Vagina (tissue), 2 donors: ENCODE measurements around the gene SP140L.

Source experiments
- CTCF ChIP-seq, 3 experiments: fragments of 450-650 bp in 2 of 3; fragments of 200-600 bp in 1 of 3; sonication (generic) in 1 of 3; IDR thresholded peaks; one replicate each; pipeline ENCODE4 v1.5.1; 2017 to 2019; ENCODE audit warnings: antibody characterized with exemption in 3 of 3, mild to moderate bottlenecking in 2 of 3, moderate library complexity in 2 of 3
- POLR2A ChIP-seq, 2 donors: fragments of 450-650 bp; IDR thresholded peaks; one replicate each; pipeline ENCODE4 v1.6.1; 2017; ENCODE audit warnings: antibody characterized with exemption in 2 of 2, mild to moderate bottlenecking in 2 of 2, moderate library complexity in 2 of 2
- POLR2AphosphoS5 ChIP-seq, 2 donors: sonication (generic); formaldehyde crosslinking; IDR thresholded peaks; one replicate each; pipeline ENCODE4 v1.9.0; 2017; ENCODE audit warnings: antibody characterized with exemption in 2 of 2, mild to moderate bottlenecking in 2 of 2, low read depth in 1 of 2; ENCODE audit not compliant: insufficient read depth in 1 of 2

GRCh38 chr2:230441227-230441897, 114.4 kb downstream of the SP140L start:
- TF ChIP-seq POLR2AphosphoS5 (IDR thresholded peaks at IDR 0.05; ENCODE audit: insufficient read depth in 1 of 2, low read depth in 1 of 2) (no peak), CTCF (IDR thresholded peaks at IDR 0.05) (no peak), POLR2A (IDR thresholded peaks at IDR 0.05) (no peak)
